ENCODE data around the gene PATE1. TPM values are rescaled to one million over a fixed set of nuclear protein-coding genes. Genes with fewer than 3 reads are reported as not detected.

PATE1 gene
- total and polyA plus RNA-seq, 7 donors = not detected

- H3K27me3 ChIP-seq (ENCODE audit: insufficient read depth in 3 of 3, low read length in 2 of 3) = no peaks in the 10 kb centered on the region
- no peak overlapping the region for H3K27ac ChIP-seq
- ATAC-seq (no peak), DNase-seq (no peak)
- intact Hi-C loops (cut with DNase I) = no loop called here
- no peak for TF ChIP-seq CTCF (IDR thresholded peaks at IDR 0.05)
- H3K4me3 ChIP-seq = no peak overlapping the region
- no peaks in the 10 kb centered on the region for H3K4me1 ChIP-seq
- WGBS, 3 donors = 56 to 60% (median 58%) methylated on average over 2 of the region's 2 CpGs
- H3K9me3 ChIP-seq = peaks cover 4% of the 10 kb centered on the region
- H3K36me3 ChIP-seq (ENCODE audit: insufficient read depth in 1 of 2, low read depth in 1 of 2) = no peaks in the 10 kb centered on the region
Observed at GRCh38 chr11:125784678-125785077, 38.6 kb downstream of the PATE1 start.

- Histone ChIP-seq H3K9me3 (peaks cover 8% of the 10 kb centered on the region), H3K36me3 (ENCODE audit: insufficient read depth in 1 of 2, low read depth in 1 of 2) (no peaks in the 10 kb centered on the region), H3K4me3 (no peak within 1 kb of the TSS), H3K27me3 (ENCODE audit: insufficient read depth in 3 of 3, low read length in 2 of 3) (no peaks in the 10 kb centered on the region), H3K4me1 (no peaks in the 10 kb centered on the region), H3K27ac (no peak within 1 kb of the TSS)
- TF ChIP-seq CTCF (IDR thresholded peaks at IDR 0.05) = no peak
- ATAC-seq = no peak
- no peak for DNase-seq
- 44 to 63% (median 51%) methylated on average over 2 of the region's 2 CpGs for WGBS, 3 donors
- intact Hi-C loops (cut with DNase I) = no loop called here
Observed at GRCh38 chr11:125787827-125788226, 41.7 kb downstream of the PATE1 start, which contains the start of gene PATE3. Gene PATE3 (plus strand): TSS chr11:125788127. CDS start chr11:125788152, 25 bp downstream.

GRCh38 chr11:125790825-125791224, 44.7 kb downstream of the PATE1 start:
- no peak overlapping the region for H3K4me3 ChIP-seq
- no peaks in the 10 kb centered on the region for H3K4me1 ChIP-seq
- no peaks in the 10 kb centered on the region for H3K27me3 ChIP-seq (ENCODE audit: insufficient read depth in 3 of 3, low read length in 2 of 3)
- DNase-seq (no peak), ATAC-seq (no peak)
- intact Hi-C loops (cut with DNase I) = no loop called here
- H3K36me3 ChIP-seq (ENCODE audit: insufficient read depth in 1 of 2, low read depth in 1 of 2) = no peaks in the 10 kb centered on the region
- no peak for TF ChIP-seq CTCF (IDR thresholded peaks at IDR 0.05)
- 93 to 94% (median 94%) methylated on average over 4 of the region's 4 CpGs for WGBS, 3 donors
- no peak overlapping the region for H3K27ac ChIP-seq
- H3K9me3 ChIP-seq = peaks cover 26% of the 10 kb centered on the region

- no peak overlapping the region for H3K27ac ChIP-seq
- H3K9me3 ChIP-seq = peaks cover 46% of the 10 kb centered on the region
- ATAC-seq (no peak), DNase-seq (no peak)
- 35 to 43% (median 42%) methylated on average over 4 of the region's 4 CpGs for WGBS, 3 donors
- H3K36me3 ChIP-seq (ENCODE audit: insufficient read depth in 1 of 2, low read depth in 1 of 2) = no peaks in the 10 kb centered on the region
- intact Hi-C loops (cut with DNase I) = no loop called here
- no peaks in the 10 kb centered on the region for H3K4me1 ChIP-seq
- no peak overlapping the region for H3K4me3 ChIP-seq
- H3K27me3 ChIP-seq (ENCODE audit: insufficient read depth in 3 of 3, low read length in 2 of 3) = no peaks in the 10 kb centered on the region
- no peak for TF ChIP-seq CTCF (IDR thresholded peaks at IDR 0.05)
Observed at GRCh38 chr11:125797641-125798040, 51.6 kb downstream of the PATE1 start.

Other genes with a start within 250 kb of the PATE1 start
- 100 to 1,000 TPM in 2 of 4 donors, 10 to 100 TPM in 2; 52.9 to 140 (median 93.6) TPM for gene EI24, start 176.8 kb upstream of the PATE1 start, total RNA-seq
- 100 to 1,000 TPM in 1 of 3 donors, 10 to 100 TPM in 2; 72.1 to 184 (median 74.4) TPM for gene EI24, start 176.8 kb upstream of the PATE1 start, polyA plus RNA-seq
- 10 to 100 TPM; 27.2 to 33.1 (median 31.0) TPM for gene STT3A, start 153.4 kb upstream of the PATE1 start, total RNA-seq
- gene STT3A, start 153.4 kb upstream of the PATE1 start, polyA plus RNA-seq = 10 to 100 TPM; 23.3 to 58.9 (median 34.4) TPM
- gene CHEK1, start 121.1 kb upstream of the PATE1 start, total RNA-seq = under 1 TPM; 0.44 to 0.97 (median 0.69) TPM
- 1 to 10 TPM in 2 of 3 donors, under 1 TPM in 1; 0.64 to 1.3 (median 1.2) TPM for gene CHEK1, start 121.1 kb upstream of the PATE1 start, polyA plus RNA-seq
- gene ACRV1, start 65.4 kb upstream of the PATE1 start, total RNA-seq = not detected
- gene ACRV1, start 65.4 kb upstream of the PATE1 start, polyA plus RNA-seq = under 1 TPM in 1 of 3 donors, not detected in 2; 0.03 TPM
- gene PATE2, start 32.5 kb downstream of the PATE1 start, total RNA-seq = under 1 TPM in 1 of 4 donors, not detected in 3; 0.17 TPM
- gene PATE2, start 32.5 kb downstream of the PATE1 start, polyA plus RNA-seq = not detected
- gene PATE3, start 41.8 kb downstream of the PATE1 start, total RNA-seq = not detected
- gene PATE3, start 41.8 kb downstream of the PATE1 start, polyA plus RNA-seq = not detected
- not detected for gene PATE4, start 87.0 kb downstream of the PATE1 start, total RNA-seq
- gene PATE4, start 87.0 kb downstream of the PATE1 start, polyA plus RNA-seq = not detected
- gene HYLS1, start 141.4 kb downstream of the PATE1 start, total RNA-seq = 1 to 10 TPM; 1.8 to 4.0 (median 3.1) TPM
- gene HYLS1, start 141.4 kb downstream of the PATE1 start, polyA plus RNA-seq = 1 to 10 TPM; 1.9 to 7.2 (median 3.8) TPM
- 10 to 100 TPM in 3 of 4 donors, 1 to 10 TPM in 1; 9.0 to 17.5 (median 16.5) TPM for gene PUS3, start 156.9 kb downstream of the PATE1 start, total RNA-seq
- gene PUS3, start 156.9 kb downstream of the PATE1 start, polyA plus RNA-seq = 10 to 100 TPM; 15.0 to 17.5 (median 16.1) TPM
- not detected for gene DDX25, start 158.2 kb downstream of the PATE1 start, total RNA-seq
- under 1 TPM in 1 of 3 donors, not detected in 2; 0.01 TPM for gene DDX25, start 158.2 kb downstream of the PATE1 start, polyA plus RNA-seq
- gene VSIG10L2, start 199.8 kb downstream of the PATE1 start, total RNA-seq = not detected
- gene VSIG10L2, start 199.8 kb downstream of the PATE1 start, polyA plus RNA-seq = under 1 TPM in 1 of 3 donors, not detected in 2; 0.21 TPM

Measured in psoas muscle (tissue), 8 donors.